HPDE6-E6E7 (cell line): ENCODE results near the gene GRIA1.

Source experiments
- DNase-seq: peaks from one replicate; pipeline ENCODE4 v3.0.0; 2011; ENCODE audit warnings: missing footprints; ENCODE audit errors: extremely low spot score

The GRIA1 gene

DNA sequence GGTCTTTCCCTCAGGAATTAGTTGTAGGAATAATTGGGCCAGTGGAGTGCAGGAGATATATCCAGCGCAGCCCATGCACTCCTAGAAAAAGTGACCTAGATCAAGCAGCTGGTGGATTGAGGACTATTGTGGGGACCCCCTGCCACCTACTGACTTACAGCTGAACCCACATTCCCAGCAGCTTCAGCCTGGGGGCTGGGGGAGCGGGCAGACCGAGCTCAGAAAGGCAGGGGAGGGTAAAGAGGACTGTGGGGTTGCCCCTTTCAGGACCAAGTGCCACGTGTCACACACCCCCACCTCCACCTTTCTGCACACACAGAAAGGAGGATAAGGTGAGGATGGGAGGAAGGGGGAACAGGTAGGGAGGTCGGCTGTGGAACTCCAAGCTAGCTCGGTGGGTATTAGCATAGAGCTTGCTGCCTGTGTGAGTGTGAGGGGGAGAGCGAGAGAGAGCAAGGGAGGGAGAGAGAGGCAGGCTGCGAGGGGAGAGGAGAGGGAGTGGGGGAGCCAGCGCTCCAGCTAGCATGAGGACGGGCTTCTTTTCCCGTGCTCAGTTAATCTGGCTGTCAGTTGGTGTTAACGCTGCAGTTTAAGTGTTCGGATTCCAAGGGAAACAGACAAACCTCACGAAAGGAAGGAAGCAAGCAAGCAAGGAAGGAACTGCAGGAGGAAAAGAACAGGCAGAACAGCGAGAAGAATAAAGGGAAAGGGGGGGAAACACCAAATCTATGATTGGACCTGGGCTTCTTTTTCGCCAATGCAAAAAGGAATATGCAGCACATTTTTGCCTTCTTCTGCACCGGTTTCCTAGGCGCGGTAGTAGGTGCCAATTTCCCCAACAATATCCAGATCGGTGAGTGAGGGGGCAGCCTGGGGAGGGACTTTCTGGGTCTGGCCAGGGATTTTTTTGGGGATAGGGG is at the start of gene GRIA1:
TSS of gene GRIA1 (plus strand) at position 553 of the 920 bp plus-strand sequence.
- no peak for DNase-seq

DNA sequence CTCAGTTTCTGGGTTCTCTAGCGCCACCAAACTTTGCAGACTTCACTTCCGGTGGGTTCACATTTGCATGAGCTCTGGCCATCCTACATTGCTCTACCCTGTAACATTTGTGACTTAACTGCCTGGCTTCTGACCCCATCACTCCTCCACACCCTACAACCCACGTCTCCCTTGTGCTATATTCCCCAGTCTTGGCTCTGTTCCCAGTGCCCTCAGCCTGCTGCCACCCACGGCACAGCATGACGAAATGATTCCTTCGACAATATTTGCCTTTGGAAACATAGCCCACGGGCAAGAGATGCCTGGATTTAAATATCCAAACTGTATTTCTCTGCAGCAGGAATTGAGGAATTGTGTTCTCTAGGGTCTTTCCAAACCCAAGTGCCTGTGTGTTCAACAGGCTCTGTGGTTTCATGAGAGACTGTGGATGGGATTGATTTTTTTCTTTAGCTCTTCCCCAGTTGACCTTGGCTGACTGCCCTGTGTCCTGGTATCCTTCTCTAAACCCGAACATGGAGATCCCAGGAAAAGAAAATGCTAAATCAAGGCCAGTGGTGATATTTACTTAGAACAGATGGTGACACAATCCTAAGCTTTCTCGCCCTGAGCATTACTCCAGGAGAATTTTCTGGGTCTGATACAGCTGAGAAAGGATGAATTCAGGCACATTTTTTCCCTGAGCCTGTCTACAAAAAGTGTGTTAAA is 44.4 kb upstream of the GRIA1 start:
- DNase-seq: no peak

DNA sequence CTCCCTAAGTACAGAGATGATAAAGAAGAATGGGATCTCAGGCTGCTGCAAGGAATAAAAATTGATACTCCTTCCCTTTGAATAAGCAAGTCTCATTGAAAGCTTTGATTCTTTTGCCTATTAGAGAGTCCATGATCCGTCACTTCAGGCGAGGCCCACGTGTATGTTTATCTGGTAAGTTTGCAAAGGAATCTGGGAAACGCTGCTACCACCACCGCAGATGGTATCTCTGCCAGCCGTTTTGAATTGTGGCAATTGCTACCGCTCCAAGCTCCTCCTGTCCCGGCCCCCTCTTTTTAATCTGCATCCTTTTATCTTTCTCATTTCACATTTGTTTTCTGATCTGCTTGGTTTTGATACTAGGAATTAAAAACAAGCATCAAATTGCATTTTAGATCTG is 42.9 kb upstream of the GRIA1 start:
- no peak for DNase-seq

DNA sequence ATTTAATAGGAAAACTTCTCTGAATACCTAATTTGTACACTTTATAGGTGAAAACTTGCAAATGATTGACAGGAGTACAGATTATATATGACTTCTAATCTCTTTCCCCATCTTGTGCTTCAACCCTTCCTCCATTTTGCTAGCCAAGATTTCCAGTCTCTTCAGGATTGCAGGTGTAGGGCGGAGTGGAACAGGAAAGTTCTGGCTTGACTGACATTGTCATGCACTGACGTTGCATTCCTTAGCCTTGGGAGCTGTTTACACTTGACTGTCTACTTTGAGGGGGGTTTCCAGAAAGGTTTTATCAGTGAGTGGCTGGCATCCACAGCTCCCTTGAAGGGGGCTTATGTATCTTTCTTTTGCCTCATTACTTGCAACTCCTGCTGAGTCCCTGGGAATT is 34.1 kb upstream of the GRIA1 start:
- no peak for DNase-seq

DNA sequence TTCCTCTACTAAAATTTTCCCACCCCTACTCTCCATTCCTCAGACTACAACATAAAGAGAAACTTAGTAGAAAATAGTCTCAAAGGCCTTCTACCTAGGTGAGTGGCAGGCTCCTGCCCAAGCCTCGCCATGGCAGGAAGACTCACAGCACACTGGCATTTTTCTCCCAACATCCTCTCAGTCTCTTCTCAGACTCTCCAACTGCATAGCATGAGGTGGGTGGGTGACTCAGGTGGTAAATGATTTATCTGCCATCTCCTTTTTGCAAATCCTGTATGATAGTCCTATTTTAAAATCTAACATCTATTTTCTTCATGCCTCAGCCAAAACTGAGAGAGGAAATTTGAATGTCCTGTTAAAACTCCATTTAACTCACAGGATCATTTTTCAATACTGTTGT is 33.5 kb upstream of the GRIA1 start:
- no peak for DNase-seq

DNA sequence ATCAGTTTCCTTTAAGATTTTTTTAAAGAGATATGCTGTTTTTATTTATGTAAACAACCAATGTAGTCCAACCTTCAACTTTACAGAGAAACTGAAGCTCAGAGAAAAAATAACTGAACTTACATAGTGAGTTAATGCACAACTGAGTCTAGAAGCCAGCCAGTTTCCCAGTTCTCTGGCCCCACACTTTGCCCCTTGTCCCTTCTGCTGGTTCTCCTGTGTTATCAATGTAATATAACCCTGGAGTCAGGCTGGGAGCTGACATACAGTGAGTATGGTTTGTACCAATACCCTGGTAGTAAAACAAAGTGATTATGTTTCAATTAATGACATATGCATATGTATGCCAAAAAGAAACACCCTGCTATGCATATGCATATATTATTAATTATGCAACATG is 32.2 kb upstream of the GRIA1 start:
- no peak for DNase-seq

DNA sequence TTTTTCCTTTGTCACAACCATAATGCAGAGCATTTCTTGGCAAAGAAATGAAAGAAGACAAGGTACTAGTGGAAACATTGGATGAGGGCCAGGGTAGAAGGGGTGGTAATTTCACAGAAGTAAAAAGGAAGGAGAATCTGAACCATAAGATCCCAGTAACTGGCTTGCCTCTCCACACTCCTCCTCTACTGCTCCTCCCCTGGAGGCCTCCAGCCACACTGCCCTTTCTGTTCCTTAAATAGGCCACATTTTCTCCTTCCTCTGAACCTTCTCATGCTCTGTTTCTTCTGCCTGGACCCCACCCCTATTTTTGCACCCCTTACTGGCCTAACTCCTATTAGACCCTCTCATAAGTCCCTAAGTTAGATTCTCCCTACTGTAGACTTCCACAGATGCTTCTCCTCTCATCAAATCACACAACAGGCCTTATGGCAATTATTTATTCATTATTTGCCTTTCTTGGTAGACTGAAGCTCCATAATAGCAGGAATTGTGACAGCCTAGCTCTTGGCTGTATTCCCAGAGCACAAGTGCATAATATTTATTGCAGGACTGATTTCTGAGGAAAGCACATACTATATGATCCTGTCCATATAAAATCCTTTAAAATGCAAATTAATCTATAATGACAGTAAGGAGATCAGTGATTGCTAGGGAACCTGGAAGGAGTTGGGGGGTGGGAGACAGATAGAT is 31.3 kb upstream of the GRIA1 start:
- no peak for DNase-seq

DNA sequence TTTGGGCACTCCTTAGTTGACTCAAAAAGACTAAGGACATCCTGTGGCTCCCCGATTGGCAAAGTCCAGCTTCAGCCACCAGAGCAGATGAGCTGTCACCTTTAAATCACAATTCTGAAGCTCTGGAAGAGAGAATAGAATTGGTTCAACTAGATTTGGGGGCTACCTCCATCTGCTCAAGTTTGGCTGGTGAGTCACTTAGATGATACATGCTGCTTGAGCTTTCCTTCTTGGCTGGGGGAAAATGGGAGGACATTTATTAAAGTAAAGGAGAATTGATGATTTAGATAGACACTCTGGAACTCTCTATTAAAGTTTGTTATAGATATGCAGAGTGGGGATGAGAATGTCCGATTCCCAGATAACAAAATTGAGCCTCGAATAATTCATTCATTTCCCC is 30.0 kb upstream of the GRIA1 start:
- no peak for DNase-seq

DNA sequence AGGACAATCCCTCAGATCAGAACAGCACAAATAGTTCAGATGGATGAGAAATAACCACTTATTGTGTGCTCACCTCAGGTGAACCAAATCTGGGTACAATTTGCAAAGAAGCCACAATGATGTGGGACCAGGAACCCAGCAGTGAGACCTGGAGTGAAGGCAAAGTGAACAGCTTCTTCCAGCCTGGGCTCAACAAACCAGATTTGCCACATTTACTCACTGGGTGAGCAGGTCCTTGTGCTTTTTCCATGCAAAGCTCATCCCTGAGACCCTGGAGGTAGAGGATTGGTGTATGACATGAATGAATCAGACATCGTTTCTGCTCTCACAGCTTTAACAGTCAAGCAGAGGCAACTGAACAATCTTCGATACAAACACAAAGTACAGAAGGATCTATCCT is 29.1 kb upstream of the GRIA1 start:
- DNase-seq: no peak

DNA sequence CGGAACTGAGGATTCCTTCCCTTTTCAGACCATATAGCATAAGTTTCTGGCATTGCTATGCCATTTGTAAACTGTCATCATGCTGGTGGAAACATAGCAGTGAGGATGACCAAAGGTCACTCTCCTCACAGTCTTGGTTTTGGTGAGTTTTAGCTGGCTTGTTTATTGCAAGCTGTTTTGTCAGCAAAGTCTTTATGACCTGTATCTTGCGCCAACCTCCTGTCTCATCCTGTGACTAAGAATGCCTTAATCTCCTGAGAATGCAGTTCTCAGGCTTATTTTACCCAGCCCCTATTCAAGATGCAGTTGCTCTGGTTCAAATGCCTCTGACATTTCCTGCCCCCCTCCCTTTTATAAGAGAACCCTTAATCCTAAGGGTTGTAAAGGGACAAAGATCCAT is 26.7 kb upstream of the GRIA1 start:
- DNase-seq: no peak

DNA sequence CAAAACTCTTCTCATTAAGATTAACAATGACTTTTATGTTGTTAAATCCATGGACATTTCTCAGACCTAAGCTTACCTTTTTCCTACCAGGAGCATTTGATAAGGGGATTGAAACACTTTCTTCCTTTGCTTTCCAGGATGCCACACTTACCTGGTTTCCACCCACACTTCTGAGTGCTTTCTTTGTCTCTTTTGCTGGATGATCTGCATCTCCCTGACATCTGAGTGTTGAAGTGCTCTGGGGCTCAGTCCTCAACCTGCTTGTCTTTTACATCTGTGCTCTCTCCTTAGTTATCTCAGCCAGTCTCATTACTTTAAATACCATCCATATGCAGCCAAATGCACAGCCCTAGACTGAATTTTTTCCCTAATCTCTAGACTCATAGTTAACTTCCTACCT is 22.9 kb upstream of the GRIA1 start:
- DNase-seq: no peak

DNA sequence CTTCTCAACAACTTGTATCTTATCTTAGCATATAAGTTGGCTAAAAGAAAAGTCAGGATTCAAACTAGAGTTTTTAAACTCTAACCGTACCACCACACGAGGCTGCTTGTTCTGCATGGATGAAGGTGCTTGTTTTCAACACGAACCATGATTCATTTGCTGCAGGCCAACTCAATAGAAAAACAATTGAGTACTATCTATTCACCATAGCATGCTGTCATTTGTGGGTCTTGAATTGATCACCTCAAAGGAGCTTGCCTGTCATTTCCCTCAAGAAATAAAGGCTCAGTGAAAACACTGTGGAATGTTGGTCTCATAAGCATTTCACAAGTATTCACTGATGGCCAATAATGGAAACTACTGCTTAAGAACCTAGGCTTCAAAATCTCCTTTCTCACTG is 21.0 kb upstream of the GRIA1 start:
- DNase-seq: no peak

DNA sequence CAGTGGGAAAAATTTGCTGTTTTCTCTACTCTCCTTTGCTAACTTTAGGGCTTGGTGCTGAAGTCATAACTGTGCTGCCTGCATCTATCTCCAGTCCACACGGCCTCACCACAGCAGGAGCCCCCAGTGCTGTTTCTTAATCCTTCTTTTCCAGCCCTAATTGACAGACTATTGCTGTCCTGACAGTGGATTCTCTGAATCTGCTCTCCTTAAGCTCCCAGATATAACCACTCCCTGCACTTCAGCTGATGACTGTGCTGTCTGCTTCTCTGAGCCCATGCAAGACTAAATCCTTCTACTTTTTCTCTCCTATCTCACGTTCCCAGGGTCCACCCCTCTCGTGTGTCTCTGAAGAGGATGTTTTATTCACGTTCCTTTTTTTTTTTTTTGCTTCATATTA is 19.7 kb upstream of the GRIA1 start:
- DNase-seq: no peak

DNA sequence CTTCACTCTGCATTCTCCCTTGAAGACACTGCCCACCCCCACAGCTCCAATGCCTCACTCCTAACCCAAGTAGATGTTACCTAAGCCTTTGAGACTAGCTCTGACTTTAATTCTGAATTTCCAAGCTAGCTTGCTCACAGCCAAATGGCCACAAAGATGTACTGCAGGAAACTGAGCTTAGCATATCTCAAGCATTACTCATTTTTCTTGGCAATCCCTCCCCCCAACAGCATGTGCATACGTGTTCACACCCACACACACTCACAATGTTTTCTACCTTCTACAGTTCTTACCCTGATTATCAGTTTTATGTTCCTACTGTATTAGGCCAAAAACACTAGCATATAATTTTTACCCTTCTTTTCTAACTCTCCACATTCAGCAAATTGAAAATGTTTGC is 13.7 kb upstream of the GRIA1 start:
- DNase-seq: peak; percentile 67

DNA sequence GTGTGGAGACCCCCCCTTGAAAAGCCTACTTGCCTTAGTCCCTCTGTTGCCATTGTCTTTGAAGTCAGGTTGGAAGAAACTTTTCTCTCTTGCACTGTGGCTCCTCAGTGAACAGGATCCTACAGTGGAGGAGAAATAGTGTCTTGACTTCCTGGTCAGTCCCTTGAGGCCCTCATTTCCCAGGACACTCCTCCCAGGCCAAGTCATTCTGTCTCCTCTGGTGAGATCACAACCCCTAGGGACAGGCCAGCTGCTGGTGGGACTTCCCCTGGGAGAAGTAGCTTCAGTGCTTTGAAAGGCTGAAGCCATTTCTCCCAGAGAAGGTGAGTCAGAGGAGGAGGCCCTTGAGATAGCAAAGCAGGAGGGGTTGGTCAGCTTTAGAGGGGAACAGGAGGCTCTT is 10.1 kb upstream of the GRIA1 start:
- DNase-seq: no peak

DNA sequence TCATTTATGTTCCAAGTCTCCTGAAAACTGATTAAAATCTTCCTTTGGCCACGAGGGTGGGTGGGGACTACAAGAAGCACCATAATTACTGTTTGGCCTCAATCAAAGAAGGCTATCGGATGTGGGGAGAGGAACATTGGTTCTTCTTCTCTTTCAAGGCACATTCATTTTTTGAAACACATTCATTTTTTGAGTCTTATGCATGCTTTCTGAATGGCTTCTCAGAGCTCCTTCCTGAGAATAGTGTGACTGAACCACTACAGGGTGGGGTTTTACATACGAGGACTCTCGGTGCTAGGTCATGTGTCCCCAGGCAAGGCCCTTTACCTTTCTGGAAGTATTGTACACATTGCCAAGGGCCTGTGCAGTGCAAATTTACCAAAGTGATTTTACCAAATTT is 7.0 kb upstream of the GRIA1 start:
- no peak for DNase-seq

DNA sequence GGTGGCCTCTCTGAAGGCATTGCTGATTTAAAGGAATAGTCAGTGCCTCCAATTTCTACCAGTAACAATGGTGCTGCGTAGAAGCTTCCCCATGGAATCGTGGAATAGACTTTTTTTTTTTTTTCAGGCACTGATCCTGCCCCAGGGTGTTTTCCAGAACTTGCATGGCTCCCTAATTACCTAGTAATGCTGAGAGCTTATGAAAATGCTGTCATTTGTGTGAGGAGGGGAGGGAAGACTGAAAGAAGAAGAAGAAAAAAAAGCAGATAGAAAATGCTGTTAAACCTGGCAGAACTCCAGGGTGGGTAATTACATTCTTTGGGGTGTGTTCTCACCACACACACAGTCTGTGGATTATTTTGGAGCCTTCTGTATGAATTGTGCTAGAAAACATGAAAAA is 4.8 kb upstream of the GRIA1 start:
- DNase-seq: no peak

DNA sequence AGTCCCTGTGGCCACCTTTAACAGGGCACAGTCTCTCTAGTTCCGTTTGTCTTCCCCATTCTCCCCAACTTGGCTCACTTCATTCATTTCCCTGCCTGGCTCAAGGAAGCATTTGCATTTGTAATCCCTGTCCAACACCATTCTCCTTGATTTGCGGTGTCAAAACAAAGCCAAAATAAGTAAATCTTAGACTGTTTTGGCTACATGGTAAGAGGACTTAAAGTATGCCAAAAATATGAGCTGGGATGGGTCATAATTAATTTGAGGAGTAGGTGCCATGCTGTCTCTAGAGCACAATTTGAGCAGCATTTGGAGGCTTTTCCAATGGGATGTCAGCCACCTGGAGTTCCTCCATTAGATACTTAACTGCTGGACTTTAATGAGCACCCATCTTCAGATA is 3.7 kb upstream of the GRIA1 start:
- no peak for DNase-seq

DNA sequence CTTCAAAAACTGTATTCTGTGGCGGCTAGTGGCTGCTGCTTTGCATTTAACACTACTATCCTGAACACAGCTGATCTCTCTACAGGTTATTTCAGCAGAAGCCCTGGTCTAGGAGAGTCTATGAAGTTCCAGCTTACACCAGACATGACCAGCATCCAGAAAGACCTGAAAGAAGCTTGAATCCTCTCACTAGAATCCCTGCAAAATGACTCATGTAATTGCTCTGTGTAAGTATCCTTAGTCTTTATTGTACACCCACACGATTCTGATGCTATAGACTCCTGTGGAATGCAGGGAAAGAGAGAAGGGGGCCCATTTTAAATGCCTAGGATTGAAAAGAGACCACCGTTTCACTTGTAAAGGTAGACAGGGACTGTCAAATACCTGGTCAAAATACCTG is 859 bp upstream of the GRIA1 start:
- DNase-seq: no peak

DNA sequence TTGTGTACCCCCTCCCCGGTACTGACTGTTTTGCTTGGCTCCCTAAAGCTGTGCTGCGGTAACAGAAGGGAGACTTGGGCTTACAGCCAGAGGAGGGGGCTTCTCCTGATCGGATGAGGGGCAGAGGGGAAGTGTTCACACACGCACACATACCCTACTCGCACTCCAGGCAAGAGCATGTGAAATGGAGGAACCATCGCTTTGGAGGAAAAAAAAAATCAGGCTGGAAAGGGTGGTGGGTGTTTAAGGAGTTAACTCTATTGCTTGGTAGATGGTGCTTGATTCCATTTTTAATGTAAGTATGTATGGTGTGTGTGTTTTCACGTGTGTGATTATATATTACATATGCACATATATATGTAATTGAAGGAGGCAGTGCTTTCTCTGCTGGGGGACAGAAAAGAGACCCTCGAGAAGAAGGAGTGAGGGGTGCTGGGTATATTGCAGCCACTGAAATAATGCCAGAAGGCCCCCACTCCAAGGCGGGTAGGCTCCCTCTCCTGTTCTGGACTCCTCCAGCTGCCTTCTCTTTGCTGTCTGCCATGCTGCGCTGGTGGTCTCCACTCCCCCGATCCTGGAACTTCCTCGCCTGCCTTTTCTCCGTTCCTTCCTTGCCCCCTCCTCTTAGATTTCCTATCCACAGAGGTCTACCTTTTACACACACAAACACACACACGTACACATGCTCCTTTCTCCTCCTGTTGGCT is 721 bp downstream of the GRIA1 start:
- no peak for DNase-seq

DNA sequence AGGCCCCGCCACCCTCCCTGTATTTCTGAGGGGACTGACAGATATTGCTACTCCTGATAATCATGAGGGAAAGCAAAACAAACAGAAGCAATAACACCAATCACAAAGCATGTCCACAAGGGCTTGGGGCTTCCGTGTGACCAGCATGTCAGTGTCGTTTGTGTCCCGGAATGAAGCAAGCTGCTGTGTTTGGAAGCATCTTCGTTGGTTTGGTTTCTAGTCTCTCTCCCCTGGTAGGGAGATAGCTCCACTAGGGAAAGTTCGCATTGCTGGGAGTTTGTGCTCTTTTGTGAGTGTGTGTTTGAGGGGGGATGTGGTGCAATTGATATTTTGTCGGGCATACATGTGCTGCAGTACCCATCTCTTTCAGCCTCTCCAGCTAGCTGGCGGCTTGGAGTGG is 1.4 kb downstream of the GRIA1 start:
- no peak for DNase-seq

DNA sequence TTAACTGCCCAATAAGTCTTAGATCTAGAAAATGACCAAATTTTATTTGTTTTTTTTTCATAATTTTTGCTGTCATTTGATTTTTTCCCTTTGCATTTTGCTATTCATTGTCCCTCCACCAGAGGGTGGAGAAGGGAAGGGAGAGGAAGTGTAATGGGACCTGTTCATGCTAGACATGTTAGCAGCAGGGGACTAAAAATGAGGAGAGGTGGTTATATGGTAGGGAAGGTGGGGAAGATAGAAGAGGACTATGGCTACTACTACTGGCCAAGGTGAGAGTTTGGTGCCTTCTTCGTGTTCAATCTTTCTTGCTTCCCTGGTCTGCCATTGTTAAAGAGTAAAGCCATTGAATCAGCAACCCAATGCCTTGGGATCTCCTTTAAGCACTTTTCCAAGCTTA is 6.4 kb downstream of the GRIA1 start:
- DNase-seq: peak; percentile 26
